Liver (tissue), 3 donors: Measurements from ENCODE around the gene CBFA2T2.

ENCODE experiments used
- CTCF ChIP-seq: fragments of 150-350 bp; IDR thresholded peaks from 2 replicates; pipeline ENCODE4 v1.5.1; 2017; ENCODE audit warnings: improper control_type of control experiment, low read depth, low read length; ENCODE audit not compliant: missing input control
- EGR1 ChIP-seq, 2 donors: IDR thresholded peaks; 2 replicates each; pipeline ENCODE4 v1.6.1; 2016 to 2018; ENCODE audit warnings: antibody characterized with exemption in 2 of 2, low read depth in 2 of 2
- FOXA1 ChIP-seq: IDR thresholded peaks from 2 replicates; pipeline ENCODE4 v1.6.1; 2016; ENCODE audit warnings: antibody characterized with exemption
- GABPA ChIP-seq, 2 donors: IDR thresholded peaks in 1 of 2; conservative IDR thresholded peaks in 1 of 2; 2 replicates each; pipeline ENCODE4 v1.6.1; 2016; ENCODE audit warnings: antibody characterized with exemption in 2 of 2, mild to moderate bottlenecking in 1 of 2, moderate library complexity in 1 of 2
- HNF4G ChIP-seq: IDR thresholded peaks from 2 replicates; pipeline ENCODE4 v1.6.1; 2016; ENCODE audit warnings: antibody characterized with exemption
- JUND ChIP-seq, 2 donors: IDR thresholded peaks; 2 replicates each; pipeline ENCODE4 v1.6.1; 2016; ENCODE audit warnings: antibody characterized with exemption in 2 of 2
- NR2F2 ChIP-seq: IDR thresholded peaks from 2 replicates; pipeline ENCODE4 v1.6.1; 2016; ENCODE audit warnings: antibody characterized with exemption
- RAD21 ChIP-seq, 2 donors: IDR thresholded peaks; 2 replicates each; pipeline ENCODE4 v1.6.1; 2016; ENCODE audit warnings: antibody characterized with exemption in 2 of 2, mild to moderate bottlenecking in 2 of 2
- REST ChIP-seq: IDR thresholded peaks from 2 replicates; pipeline ENCODE4 v1.6.1; 2016; ENCODE audit warnings: antibody characterized with exemption, mild to moderate bottlenecking
- SP1 ChIP-seq: IDR thresholded peaks from 2 replicates; pipeline ENCODE4 v1.6.1; 2018; ENCODE audit warnings: antibody characterized with exemption, mild to moderate bottlenecking
- TAF1 ChIP-seq: conservative IDR thresholded peaks from 2 replicates; pipeline ENCODE4 v1.6.1; 2016; ENCODE audit warnings: antibody characterized with exemption, mild to moderate bottlenecking
- YY1 ChIP-seq: IDR thresholded peaks from 2 replicates; pipeline ENCODE4 v1.6.1; 2016; ENCODE audit warnings: antibody characterized with exemption, mild to moderate bottlenecking
- donor health status: healthy.
- donor health status: healthy.

- TF ChIP-seq TAF1 (no peak), EGR1 (IDR thresholded peaks at IDR 0.05; ENCODE audit: low read depth in 2 of 2) (no peak), CTCF (no peak), NR2F2 (no peak), SP1 (peak; percentile 80), JUND (IDR thresholded peaks at IDR 0.05) (peak in 1 of 2 donors; percentile 37), RAD21 (IDR thresholded peaks at IDR 0.05) (peak; percentile 39 to 54), REST (peak; percentile 93), HNF4G (no peak), FOXA1 (no peak), GABPA (IDR thresholded peaks at IDR 0.05 in 1 of 2, conservative IDR thresholded peaks at IDR 0.05 in 1 of 2) (peak; percentile 14 to 76), YY1 (peak; percentile 66)
Measured at GRCh38 chr20:33489495-33490022, 337 bp upstream of the CBFA2T2 start.
